Osteoblast (primary cell): ENCODE results near the gene CPSF4L. TPM values are rescaled to one million over a fixed set of nuclear protein-coding genes. Genes with fewer than 3 reads are reported as not detected.

Experiments
- DNase-seq: peaks from one replicate; pipeline ENCODE4 v3.0.0; 2011; ENCODE audit warnings: low spot score, mixed read lengths; ENCODE audit not compliant: insufficient read length; ENCODE audit errors: missing footprints
- H2AFZ ChIP-seq: 2 replicates; pipeline ENCODE4 v1.6.0; 2011; ENCODE audit warnings: mild to moderate bottlenecking, low read length
- H3K27ac ChIP-seq: 2 replicates; pipeline ENCODE4 v1.5.1; 2011; ENCODE audit warnings: mild to moderate bottlenecking, low read depth, low read length, moderate library complexity
- H3K27me3 ChIP-seq: 2 replicates; pipeline ENCODE4 v1.6.0; 2012; ENCODE audit warnings: mild to moderate bottlenecking, control low read depth, inconsistent platforms, low read length, moderate library complexity; ENCODE audit not compliant: insufficient read depth
- H3K36me3 ChIP-seq: 2 replicates; pipeline ENCODE4 v1.5.1; 2011; ENCODE audit warnings: mild to moderate bottlenecking, low read length, control low read depth, moderate library complexity; ENCODE audit not compliant: insufficient read depth
- H3K4me1 ChIP-seq: 2 replicates; pipeline ENCODE4 v1.5.1; 2011; ENCODE audit warnings: mild to moderate bottlenecking, low read length, control low read depth, moderate library complexity; ENCODE audit not compliant: insufficient read depth
- H3K4me2 ChIP-seq: 2 replicates; pipeline ENCODE4 v1.6.0; 2011; ENCODE audit warnings: mild to moderate bottlenecking, low read length; ENCODE audit not compliant: insufficient read depth
- H3K4me3 ChIP-seq: fragments of 200-600 bp; sonication (generic); 3 replicates; pipeline ENCODE4 v1.5.1; 2012; ENCODE audit warnings: mild to moderate bottlenecking, low read length, inconsistent platforms; ENCODE audit not compliant: insufficient read depth
- H3K79me2 ChIP-seq: 2 replicates; pipeline ENCODE4 v1.6.0; 2012; ENCODE audit warnings: mild to moderate bottlenecking, low read length, control low read depth, inconsistent platforms; ENCODE audit not compliant: insufficient read depth
- H3K9me3 ChIP-seq: 2 replicates; pipeline ENCODE4 v1.5.1; 2011; ENCODE audit warnings: low read depth, low read length, control low read depth
- H4K20me1 ChIP-seq: 2 replicates; pipeline ENCODE4 v1.6.0; 2012; ENCODE audit warnings: mild to moderate bottlenecking, low read length, control low read depth; ENCODE audit not compliant: insufficient read depth
- CTCF ChIP-seq: IDR thresholded peaks from 2 replicates; pipeline ENCODE4 v1.5.1; 2011; ENCODE audit warnings: mild to moderate bottlenecking, low read depth, low read length, moderate library complexity; ENCODE audit errors: extremely low read depth
- total RNA-seq: library from RNA; depleted of rRNA; stranded (reverse); fragments of >200 nt; gene quantifications from 2 replicates; pipeline ENCODE4 v1.2.3, GENCODE V29; 2012

Gene CPSF4L
- total RNA-seq, 1 donor: not detected

- Histone ChIP-seq H3K27ac (no peak overlapping the region), H3K9me3 (no peaks in the 10 kb centered on the region), H2AFZ (no peak overlapping the region), H4K20me1 (peaks cover 33% of the 10 kb centered on the region), H3K4me2 (no peak overlapping the region), H3K4me3 (no peak overlapping the region), H3K4me1 (peaks cover 48% of the 10 kb centered on the region), H3K27me3 (no peaks in the 10 kb centered on the region), H3K79me2 (peaks cover 77% of the 10 kb centered on the region), H3K36me3 (no peaks in the 10 kb centered on the region)
- TF ChIP-seq CTCF: no peak
- DNase-seq: no peak
These were observed 31.6 kb downstream of the CPSF4L start for GRCh38 chr17:73230088-73230487.

GRCh38 chr17:73228748-73229236, 32.9 kb downstream of the CPSF4L start:
- H3K4me2 ChIP-seq: peak overlapping the region; percentile 65
- no peaks in the 10 kb centered on the region for H3K36me3 ChIP-seq
- no peak for TF ChIP-seq CTCF
- H4K20me1 ChIP-seq: peaks cover 33% of the 10 kb centered on the region
- H3K9me3 ChIP-seq: no peaks in the 10 kb centered on the region
- H3K79me2 ChIP-seq: peaks cover 89% of the 10 kb centered on the region
- peak; percentile 93 for DNase-seq
- no peak overlapping the region for H3K4me3 ChIP-seq
- peaks cover 50% of the 10 kb centered on the region for H3K4me1 ChIP-seq
- H3K27ac ChIP-seq: peak overlapping the region; percentile 61
- no peaks in the 10 kb centered on the region for H3K27me3 ChIP-seq
- no peak overlapping the region for H2AFZ ChIP-seq

- no peak for DNase-seq
- H3K79me2 ChIP-seq: peaks cover 88% of the 10 kb centered on the region
- no peak for TF ChIP-seq CTCF
- peak overlapping the region; percentile 13 for H3K27ac ChIP-seq
- peaks cover 2% of the 10 kb centered on the region for H3K36me3 ChIP-seq
- peak overlapping the region; percentile 65 for H3K4me2 ChIP-seq
- H4K20me1 ChIP-seq: peaks cover 33% of the 10 kb centered on the region
- no peaks in the 10 kb centered on the region for H3K27me3 ChIP-seq
- H2AFZ ChIP-seq: no peak overlapping the region
- H3K9me3 ChIP-seq: no peaks in the 10 kb centered on the region
- H3K4me1 ChIP-seq: peaks cover 45% of the 10 kb centered on the region
- H3K4me3 ChIP-seq: no peak overlapping the region
These were observed 33.7 kb downstream of the CPSF4L start for GRCh38 chr17:73227944-73228343.

GRCh38 chr17:73227379-73227778, 34.3 kb downstream of the CPSF4L start:
- peaks cover 33% of the 10 kb centered on the region for H4K20me1 ChIP-seq
- DNase-seq: no peak
- H3K36me3 ChIP-seq: peaks cover 6% of the 10 kb centered on the region
- H3K4me2 ChIP-seq: peak overlapping the region; percentile 65
- no peaks in the 10 kb centered on the region for H3K27me3 ChIP-seq
- no peak overlapping the region for H2AFZ ChIP-seq
- peaks cover 45% of the 10 kb centered on the region for H3K4me1 ChIP-seq
- TF ChIP-seq CTCF: no peak
- H3K27ac ChIP-seq: peak overlapping the region; percentile 32
- H3K4me3 ChIP-seq: peak overlapping the region; percentile 19
- no peaks in the 10 kb centered on the region for H3K9me3 ChIP-seq
- peaks cover 86% of the 10 kb centered on the region for H3K79me2 ChIP-seq
